IMR-90 (cell line): ENCODE data around the gene ANKRD13A. TPM values are rescaled to one million over a fixed set of nuclear protein-coding genes. Genes with fewer than 3 reads are reported as not detected.
A peak's percentile ranks its signal among the peaks of the same experiment; 100 is the strongest.

ENCODE experiments used
- ATAC-seq: fragments of 200-7000 bp; cut with Tn5 transposase; 2 replicates; pipeline ENCODE4 v1.9.1; 2020; ENCODE audit warnings: low read depth, mild to moderate bottlenecking, moderate library complexity
- BruUV-seq: library from RNA; stranded (reverse); fragments of 400-500 nt; replicated peaks from 2 replicates; lab custom pipeline; 2021; lab: Mats Ljungman, UMichigan
- CTCF ChIA-PET: fragments of 300-600 bp; formaldehyde crosslinking; extraction: SDS; loops from one replicate; lab custom pipeline; 2021; ENCODE audit warnings: antibody characterized with exemption; lab: Yijun Ruan, JAX
- POLR2A ChIA-PET: fragments of 300-600 bp; sonication (Branson Sonifier 250); formaldehyde crosslinking; loops from one replicate; lab custom pipeline; 2022; ENCODE audit warnings: antibody characterized with exemption; ENCODE audit not compliant: unreplicated experiment; lab: Charles Lee
- DNase-seq: peaks from one replicate; pipeline ENCODE4 v3.0.0; 2013
- H2AFZ ChIP-seq: replicated peaks from 2 replicates; pipeline ENCODE3; 2013; ENCODE audit warnings: low read length, mild to moderate bottlenecking; ENCODE audit not compliant: poor library complexity
- H2AK5ac ChIP-seq: 2 replicates; pipeline ENCODE4 v1.6.1; 2013; ENCODE audit warnings: low read depth, low read length, inconsistent platforms
- H2AK9ac ChIP-seq: replicated peaks from 2 replicates; pipeline ENCODE3; 2013; ENCODE audit warnings: mild to moderate bottlenecking, low read depth, low read length, moderate library complexity; ENCODE audit not compliant: poor library complexity
- H2BK120ac ChIP-seq: 2 replicates; pipeline ENCODE4 v1.6.1; 2013; ENCODE audit warnings: low read depth, low read length, inconsistent platforms
- H2BK15ac ChIP-seq: 3 replicates; pipeline ENCODE4 v1.6.1; 2013; ENCODE audit warnings: low read depth, low read length, inconsistent platforms
- H2BK20ac ChIP-seq: 2 replicates; pipeline ENCODE4 v1.6.1; 2013; ENCODE audit warnings: low read depth, mild to moderate bottlenecking, inconsistent platforms, low read length, moderate library complexity
- H2BK5ac ChIP-seq: 2 replicates; pipeline ENCODE4 v1.6.1; 2013; ENCODE audit warnings: mild to moderate bottlenecking, low read depth, low read length, inconsistent platforms; ENCODE audit not compliant: poor library complexity, severe bottlenecking
- H3K14ac ChIP-seq: replicated peaks from 2 replicates; pipeline ENCODE4 v1.6.1; 2013; ENCODE audit warnings: low read depth, low read length, inconsistent platforms
- H3K18ac ChIP-seq: 2 replicates; pipeline ENCODE4 v1.6.1; 2013; ENCODE audit warnings: low read depth, low read length, control low read depth
- H3K23ac ChIP-seq: 2 replicates; pipeline ENCODE4 v1.6.1; 2013; ENCODE audit warnings: low read depth, low read length, inconsistent platforms
- H3K27ac ChIP-seq: 2 replicates; pipeline ENCODE4 v1.5.1; 2013; ENCODE audit warnings: mild to moderate bottlenecking, control low read depth, low read length; ENCODE audit not compliant: insufficient read depth
- H3K27me3 ChIP-seq: 2 replicates; pipeline ENCODE4 v1.6.1; 2013; ENCODE audit warnings: low read length; ENCODE audit not compliant: control insufficient read depth, insufficient read depth
- H3K36me3 ChIP-seq: 2 replicates; pipeline ENCODE4 v1.6.1; 2013; ENCODE audit warnings: low read length, mixed read lengths; ENCODE audit not compliant: control insufficient read depth, insufficient read depth
- H3K4ac ChIP-seq: 2 replicates; pipeline ENCODE4 v1.6.1; 2013; ENCODE audit warnings: low read depth, low read length, inconsistent platforms
- H3K4me1 ChIP-seq: 2 replicates; pipeline ENCODE4 v1.6.1; 2013; ENCODE audit warnings: low read length, mixed read lengths; ENCODE audit not compliant: control insufficient read depth, insufficient read depth
- H3K4me2 ChIP-seq: 2 replicates; pipeline ENCODE4 v1.6.1; 2013; ENCODE audit warnings: low read depth, mild to moderate bottlenecking, control low read depth, low read length, moderate library complexity
- H3K4me3 ChIP-seq: 2 replicates; pipeline ENCODE4 v1.5.1; 2013; ENCODE audit warnings: low read depth, mild to moderate bottlenecking, control low read depth, low read length, moderate library complexity; ENCODE audit not compliant: insufficient read depth
- H3K56ac ChIP-seq: 2 replicates; pipeline ENCODE4 v1.6.1; 2013; ENCODE audit warnings: low read length, inconsistent platforms; ENCODE audit not compliant: insufficient read depth; ENCODE audit errors: extremely low read depth
- H3K79me1 ChIP-seq, 2 experiments: 2 replicates each; pipeline ENCODE4 v1.6.1; 2013; ENCODE audit warnings: low read length in 2 of 2, inconsistent platforms in 1 of 2, low read depth in 1 of 2
- H3K9ac ChIP-seq: 2 replicates; pipeline ENCODE4 v1.6.1; 2013; ENCODE audit warnings: low read depth, low read length, control low read depth
- H3K9me1 ChIP-seq: 2 replicates; pipeline ENCODE4 v1.6.1; 2013; ENCODE audit warnings: low read length, inconsistent platforms; ENCODE audit not compliant: insufficient read depth
- H3K9me3 ChIP-seq: 2 replicates; pipeline ENCODE4 v1.6.1; 2013; ENCODE audit warnings: low read length; ENCODE audit not compliant: control insufficient read depth, insufficient read depth
- H4K20me1 ChIP-seq: 2 replicates; pipeline ENCODE4 v1.6.1; 2013; ENCODE audit warnings: low read length, inconsistent platforms; ENCODE audit not compliant: insufficient read depth
- H4K5ac ChIP-seq: 2 replicates; pipeline ENCODE4 v1.6.1; 2013; ENCODE audit warnings: mild to moderate bottlenecking, low read depth, low read length, control low read depth
- H4K8ac ChIP-seq, 2 experiments: 2 replicates each; pipeline ENCODE4 v1.6.1; 2013; ENCODE audit warnings: low read depth in 2 of 2, low read length in 2 of 2, control low read depth in 1 of 2, inconsistent platforms in 1 of 2
- H4K91ac ChIP-seq: 2 replicates; pipeline ENCODE4 v1.6.1; 2013; ENCODE audit warnings: low read depth, low read length, inconsistent platforms; ENCODE audit not compliant: insufficient read depth
- CEBPB ChIP-seq: IDR thresholded peaks from 2 replicates; pipeline ENCODE4 v1.6.1; 2012; ENCODE audit warnings: low read depth, low read length, improper control_type of control experiment
- CHD1 ChIP-seq: IDR thresholded peaks from 2 replicates; pipeline ENCODE4 v1.6.1; 2012; ENCODE audit warnings: low read depth, low read length, improper control_type of control experiment
- FOS ChIP-seq: fragments of 150-350 bp; IDR thresholded peaks from 2 replicates; pipeline ENCODE4 v1.6.1; 2016; ENCODE audit warnings: low read depth, low read length
- POLR2A ChIP-seq: IDR thresholded peaks from 2 replicates; pipeline ENCODE4 v1.6.1; 2012; ENCODE audit warnings: mild to moderate bottlenecking, low read depth, low read length
- WGBS, 2 experiments: methylation state at CpG; one replicate each; pipeline versions ENCODE4 v1.1.5 to v1.1.7; 2013; ENCODE audit warnings: missing lambda C conversion rate in 2 of 2; ENCODE audit not compliant: insufficient read length in 1 of 2; ENCODE audit errors: extremely low coverage in 2 of 2; 5-methylcytosine and 5-hydroxymethylcytosine counted together
- dilution Hi-C: fragments of 300-500 bp; cut with HindIII; formaldehyde crosslinking; loops from one replicate; pipeline ENCODE4 v1.14.3; 2018; ENCODE audit warnings: low sequenced_read_pairs; ENCODE audit not compliant: unreplicated experiment
- in situ Hi-C: fragments of 300-500 bp; cut with MboI; formaldehyde crosslinking; loops from 3 replicates; pipeline ENCODE4 v1.14.3; 2019; ENCODE audit warnings: low sequenced_read_pairs, inconsistent platforms, mixed read lengths
- intact Hi-C: fragments of 100-400 bp; cut with micrococcal nuclease; formaldehyde crosslinking; loops from 2 replicates; pipeline ENCODE4 v1.10.0; 2022
- polyA plus RNA-seq, 3 experiments: library from polyadenylated mRNA; depleted of rRNA; stranded (reverse); fragments of >200 nt; gene quantifications; 2 replicates each; pipeline ENCODE4 v1.2.3, GENCODE V29; 2012; ENCODE audit warnings: low replicate concordance in 1 of 3
- total RNA-seq: library from RNA; depleted of rRNA; stranded (reverse); fragments of >200 nt; gene quantifications from 2 replicates; pipeline ENCODE4 v1.2.3, GENCODE V29; 2012

ANKRD13A gene
- total and polyA plus RNA-seq, 2 of the 4 experiments (the other 2 are of a cell fraction): 299 to 449 TPM

- no peak for TF ChIP-seq POLR2A
Measured at GRCh38 chr12:110058875-110059615, 59.8 kb downstream of the ANKRD13A start (continued).

GRCh38 chr12:110059651-110060000 lies 60.4 kb downstream of the ANKRD13A start:
- no peak overlapping the region for H2BK5ac ChIP-seq
- 80% methylated on average over 1 of the region's 2 CpGs; no CpG with 5 or more reads in 1 of the 2 experiments for WGBS, 2 experiments
- no peaks in the 10 kb centered on the region for H3K27me3 ChIP-seq
- H3K36me3 ChIP-seq: no peaks in the 10 kb centered on the region
- H2AFZ ChIP-seq: no peak overlapping the region
- no peak overlapping the region for H3K4me3 ChIP-seq
- no peak for ATAC-seq
- intact Hi-C loops (no loop called here), in situ Hi-C loops (no loop called here), dilution Hi-C loops (no loop called here)
- H2BK120ac ChIP-seq: no peak overlapping the region
- CTCF ChIA-PET: interaction anchor here (0.6 kb wide), 1 partner anchor 35 kb away, joined by 3 read pairs; no protein-coding TSS in a partner anchor
- H2BK20ac ChIP-seq: 0 out of 2 replicates have a peak overlapping the region, but pooled peaks have one; percentile 51
- no peaks in the 10 kb centered on the region for H3K9me3 ChIP-seq
- H2AK9ac ChIP-seq: no peak overlapping the region
- no peak overlapping the region for H4K91ac ChIP-seq
- no peak overlapping the region for H3K56ac ChIP-seq
- H3K18ac ChIP-seq: no peak overlapping the region
- H3K79me1 ChIP-seq: no peaks in the 10 kb centered on the region
- no peak overlapping the region for H2BK15ac ChIP-seq
- no peak overlapping the region for H3K9ac ChIP-seq
- H3K4me2 ChIP-seq: no peak overlapping the region
- H3K4ac ChIP-seq: peak overlapping the region; percentile 45; the same call in 1 of the 2 replicates
- POLR2A ChIA-PET: no interaction called here
- no peak overlapping the region for H4K5ac ChIP-seq
- no peak overlapping the region for H3K27ac ChIP-seq
- TF ChIP-seq FOS: no peak
- TF ChIP-seq CEBPB: no peak
- no peak for TF ChIP-seq CHD1
- H3K9me1 ChIP-seq: peaks cover 17% of the 10 kb centered on the region
- no peak for DNase-seq
- H3K4me1 ChIP-seq: peaks cover 11% of the 10 kb centered on the region
- H3K14ac ChIP-seq: peak overlapping the region; percentile 48; the same call in 1 of the 2 replicates
- H2AK5ac ChIP-seq: no peak overlapping the region
- no TSS peak for BruUV-seq
- H4K8ac ChIP-seq: no peak overlapping the region
- no peaks in the 10 kb centered on the region for H4K20me1 ChIP-seq
- H3K23ac ChIP-seq: no peak overlapping the region
